Measurements from ENCODE around the gene DOCK7.

- TF ChIP-seq, protein P1, sequence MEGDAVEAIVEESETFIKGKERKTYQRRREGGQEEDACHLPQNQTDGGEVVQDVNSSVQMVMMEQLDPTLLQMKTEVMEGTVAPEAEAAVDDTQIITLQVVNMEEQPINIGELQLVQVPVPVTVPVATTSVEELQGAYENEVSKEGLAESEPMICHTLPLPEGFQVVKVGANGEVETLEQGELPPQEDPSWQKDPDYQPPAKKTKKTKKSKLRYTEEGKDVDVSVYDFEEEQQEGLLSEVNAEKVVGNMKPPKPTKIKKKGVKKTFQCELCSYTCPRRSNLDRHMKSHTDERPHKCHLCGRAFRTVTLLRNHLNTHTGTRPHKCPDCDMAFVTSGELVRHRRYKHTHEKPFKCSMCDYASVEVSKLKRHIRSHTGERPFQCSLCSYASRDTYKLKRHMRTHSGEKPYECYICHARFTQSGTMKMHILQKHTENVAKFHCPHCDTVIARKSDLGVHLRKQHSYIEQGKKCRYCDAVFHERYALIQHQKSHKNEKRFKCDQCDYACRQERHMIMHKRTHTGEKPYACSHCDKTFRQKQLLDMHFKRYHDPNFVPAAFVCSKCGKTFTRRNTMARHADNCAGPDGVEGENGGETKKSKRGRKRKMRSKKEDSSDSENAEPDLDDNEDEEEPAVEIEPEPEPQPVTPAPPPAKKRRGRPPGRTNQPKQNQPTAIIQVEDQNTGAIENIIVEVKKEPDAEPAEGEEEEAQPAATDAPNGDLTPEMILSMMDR (CRISPR knock-in tag; IDR thresholded peaks at IDR 0.05): no peak
- TF ChIP-seq SAFB2 (CRISPR knock-in tag; IDR thresholded peaks at IDR 0.05; ENCODE audit: borderline replicate concordance, low read depth) (no peak), POLR2A (IDR thresholded peaks at IDR 0.05; ENCODE audit: insufficient read depth in 1 of 2, low read depth in 2 of 2, low read length in 2 of 2) (no peak), RCOR2 (CRISPR knock-in tag; IDR thresholded peaks at IDR 0.05) (no peak), ZNF337 (CRISPR knock-in tag; IDR thresholded peaks at IDR 0.05; ENCODE audit: borderline replicate concordance, low read depth) (no peak), KLF9 (CRISPR knock-in tag; IDR thresholded peaks at IDR 0.05; ENCODE audit: low read depth) (no peak), MEIS2 (CRISPR knock-in tag; IDR thresholded peaks at IDR 0.05) (no peak), ZNF275 (CRISPR knock-in tag; IDR thresholded peaks at IDR 0.05; ENCODE audit: borderline replicate concordance) (no peak), CEBPZ (IDR thresholded peaks at IDR 0.05; ENCODE audit: low read length) (no peak), KDM1A (CRISPR knock-in tag; IDR thresholded peaks at IDR 0.05) (no peak), CREB1 (IDR thresholded peaks at IDR 0.05) (no peak), CREB1 (CRISPR knock-in tag; IDR thresholded peaks at IDR 0.05) (no peak), SMARCC2 (IDR thresholded peaks at IDR 0.05) (no peak)
Observed at GRCh38 chr1:62429581-62429980, 258.6 kb downstream of the DOCK7 start.

All from HepG2 (cell line).